Stimulated activated CD4-positive, alpha-beta T cell treated with anti-CD3 and anti-CD28 coated beads, TNF-alpha, amount 100 ng/mL, for 48 hours (primary cell): ENCODE results near the gene PCDHGB2.
"Not testable (repeated sequence)": the region's sequence is repeated elsewhere in the genome, so short reads cannot be mapped to it uniquely, and the experiment has no call there.

ENCODE experiments used
- DNase-seq, 3 donors: peaks; one replicate each; pipeline ENCODE4 v3.0.0-alpha.2; 2020; ENCODE audit warnings: low read depth in 3 of 3

The PCDHGB2 gene

DNA sequence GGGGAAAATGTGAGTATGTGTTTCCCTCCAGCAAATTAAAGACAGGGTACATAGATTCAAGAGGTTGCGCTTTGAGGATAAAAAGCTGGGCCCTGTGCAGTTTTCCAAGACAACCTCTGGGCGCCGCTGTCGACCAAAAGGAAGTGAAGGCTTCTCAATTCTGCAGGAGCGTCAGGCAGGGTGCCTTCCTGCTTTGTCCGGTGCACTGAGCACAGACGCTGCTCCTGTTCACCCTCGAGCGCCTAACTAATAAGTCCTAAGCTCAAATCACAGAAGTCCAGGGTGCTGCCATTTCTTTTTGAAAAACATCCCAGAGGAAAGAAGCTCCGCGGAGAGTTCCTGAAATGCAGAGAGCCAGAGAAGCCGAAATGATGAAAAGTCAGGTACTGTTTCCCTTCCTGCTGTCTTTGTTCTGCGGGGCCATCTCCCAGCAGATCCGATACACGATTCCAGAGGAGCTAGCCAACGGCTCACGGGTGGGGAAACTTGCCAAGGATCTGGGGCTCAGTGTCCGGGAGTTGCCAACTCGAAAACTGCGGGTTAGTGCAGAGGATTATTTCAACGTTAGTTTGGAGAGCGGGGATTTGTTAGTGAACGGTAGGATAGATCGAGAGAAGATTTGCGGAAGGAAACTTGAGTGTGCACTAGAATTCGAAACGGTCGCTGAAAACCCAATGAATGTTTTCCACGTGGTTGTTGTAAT is 9.7 kb upstream of the PCDHGB2 start, which contains the start of gene PCDHGB1:
PCDHGB1 (plus strand) TSS at position 183 of the 703 bp plus-strand sequence; CDS start at position 345, 162 bp downstream.
- DNase-seq = no peak

DNA sequence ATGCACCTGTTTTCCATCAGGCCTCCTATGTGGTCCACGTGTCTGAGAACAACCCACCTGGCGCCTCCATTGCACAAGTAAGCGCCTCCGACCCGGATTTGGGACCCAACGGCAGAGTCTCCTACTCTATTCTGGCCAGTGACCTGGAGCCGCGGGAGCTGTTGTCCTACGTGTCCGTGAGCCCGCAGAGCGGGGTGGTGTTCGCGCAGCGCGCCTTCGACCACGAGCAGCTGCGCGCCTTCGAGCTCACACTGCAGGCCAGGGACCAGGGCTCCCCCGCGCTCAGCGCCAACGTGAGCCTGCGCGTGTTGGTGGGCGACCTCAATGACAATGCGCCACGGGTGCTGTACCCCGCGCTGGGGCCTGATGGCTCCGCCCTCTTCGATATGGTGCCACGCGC is 8.2 kb upstream of the PCDHGB2 start:
- DNase-seq = no peak

DNA sequence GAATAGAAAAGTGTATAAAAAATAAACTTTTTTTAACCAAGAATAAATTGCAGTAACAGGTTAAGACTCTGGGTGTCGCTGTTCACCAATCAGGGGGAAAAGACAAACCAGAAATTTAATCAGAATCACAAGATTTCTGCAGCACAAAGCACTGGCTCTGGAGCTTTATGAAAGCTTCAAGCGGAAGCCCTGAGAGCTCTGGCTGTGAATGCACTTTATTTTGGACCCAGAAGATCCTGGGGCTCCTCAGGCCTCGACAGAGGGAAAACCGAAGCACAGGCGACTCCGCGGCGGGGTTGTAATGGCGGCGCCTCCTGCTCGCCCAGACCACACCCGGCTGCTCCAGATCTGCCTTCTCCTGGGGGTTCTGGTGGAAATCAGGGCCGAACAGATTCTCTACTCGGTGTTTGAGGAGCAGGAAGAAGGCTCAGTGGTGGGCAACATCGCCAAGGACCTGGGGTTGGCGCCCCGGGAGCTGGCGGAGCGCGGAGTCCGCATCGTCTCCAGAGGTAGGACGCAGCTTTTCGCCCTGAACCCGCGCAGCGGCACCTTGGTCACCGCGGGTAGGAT is 4.8 kb upstream of the PCDHGB2 start, which contains the start of gene PCDHGA4:
PCDHGA4 (plus strand) TSS at position 122 of the 570 bp plus-strand sequence; CDS start at position 209, 87 bp downstream.
- DNase-seq = no peak

DNA sequence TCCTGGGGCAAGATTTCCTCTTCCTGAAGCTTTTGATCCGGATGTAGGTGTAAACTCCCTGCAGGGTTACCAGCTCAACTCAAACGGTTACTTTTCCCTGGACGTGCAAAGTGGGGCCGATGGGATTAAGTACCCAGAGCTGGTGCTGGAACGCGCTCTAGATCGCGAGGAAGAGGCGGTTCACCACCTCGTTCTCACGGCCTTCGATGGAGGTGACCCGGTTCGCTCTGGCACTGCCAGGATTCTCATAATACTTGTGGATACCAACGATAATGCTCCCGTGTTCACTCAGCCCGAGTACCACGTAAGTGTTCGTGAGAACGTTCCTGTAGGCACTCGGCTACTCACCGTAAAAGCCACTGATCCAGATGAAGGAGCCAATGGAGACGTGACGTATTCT is 4.2 kb upstream of the PCDHGB2 start:
- DNase-seq = no peak

DNA sequence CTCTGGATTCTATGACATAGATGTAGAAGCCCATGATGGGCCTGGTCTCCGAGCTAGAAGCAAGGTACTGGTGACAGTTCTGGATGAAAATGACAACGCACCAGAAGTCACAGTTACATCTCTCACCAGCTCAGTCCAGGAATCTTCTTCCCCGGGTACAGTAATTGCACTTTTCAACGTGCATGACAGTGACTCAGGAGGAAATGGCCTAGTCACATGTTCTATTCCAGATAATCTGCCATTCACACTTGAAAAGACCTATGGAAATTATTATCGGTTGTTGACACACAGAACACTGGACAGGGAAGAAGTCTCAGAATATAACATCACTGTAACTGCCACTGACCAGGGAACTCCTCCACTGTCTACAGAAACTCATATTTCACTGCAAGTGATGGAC is 3.7 kb upstream of the PCDHGB2 start:
- no peak for DNase-seq

DNA sequence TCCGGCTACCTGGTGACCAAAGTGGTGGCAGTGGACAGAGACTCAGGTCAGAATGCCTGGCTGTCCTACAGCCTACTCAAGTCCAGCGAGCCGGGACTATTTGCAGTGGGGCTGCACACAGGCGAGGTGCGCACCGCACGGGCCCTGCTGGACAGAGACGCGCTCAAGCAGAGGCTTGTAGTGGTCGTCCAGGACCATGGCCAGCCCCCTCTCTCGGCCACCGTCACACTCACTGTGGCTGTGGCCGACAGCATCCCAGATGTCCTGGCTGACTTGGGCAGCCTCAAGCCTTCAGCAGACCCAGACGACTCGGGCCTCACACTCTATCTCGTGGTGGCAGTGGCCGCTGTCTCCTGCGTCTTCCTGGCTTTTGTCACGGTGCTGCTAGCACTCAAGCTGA is 2.8 kb upstream of the PCDHGB2 start:
- no peak for DNase-seq

DNA sequence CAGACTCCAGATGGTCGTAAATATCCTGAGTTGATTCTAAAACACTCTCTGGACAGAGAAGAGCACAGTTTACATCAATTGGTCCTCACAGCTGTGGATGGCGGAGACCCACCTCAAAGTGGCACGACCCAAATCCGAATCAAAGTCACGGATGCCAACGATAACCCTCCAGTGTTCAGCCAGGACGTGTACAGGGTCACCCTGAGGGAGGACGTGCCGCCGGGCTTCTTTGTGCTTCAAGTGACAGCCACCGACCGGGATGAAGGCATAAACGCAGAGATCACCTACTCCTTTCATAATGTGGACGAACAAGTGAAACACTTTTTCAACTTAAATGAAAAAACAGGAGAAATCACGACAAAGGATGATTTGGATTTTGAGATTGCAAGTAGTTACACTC is 891 bp downstream of the PCDHGB2 start:
- no peak for DNase-seq

DNA sequence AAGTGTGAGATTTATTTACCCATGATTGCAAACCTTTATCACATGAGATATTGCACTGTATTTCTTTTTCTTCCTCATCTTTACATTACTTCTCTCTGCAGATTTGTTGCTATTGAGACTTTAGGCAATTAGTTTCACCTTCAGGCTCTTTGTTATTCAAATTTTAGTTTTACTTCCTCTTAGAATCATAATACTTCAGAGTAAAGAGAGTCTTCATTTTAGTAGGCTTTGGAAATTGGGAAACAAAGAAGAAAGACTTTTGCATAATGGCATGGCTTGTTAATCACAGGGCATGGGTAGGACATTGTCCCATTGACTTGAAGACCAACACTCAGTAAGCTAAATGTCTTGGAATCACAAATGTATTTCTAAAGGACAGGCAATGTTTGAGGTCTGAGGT is 2.9 kb downstream of the PCDHGB2 start:
- DNase-seq = no peak

DNA sequence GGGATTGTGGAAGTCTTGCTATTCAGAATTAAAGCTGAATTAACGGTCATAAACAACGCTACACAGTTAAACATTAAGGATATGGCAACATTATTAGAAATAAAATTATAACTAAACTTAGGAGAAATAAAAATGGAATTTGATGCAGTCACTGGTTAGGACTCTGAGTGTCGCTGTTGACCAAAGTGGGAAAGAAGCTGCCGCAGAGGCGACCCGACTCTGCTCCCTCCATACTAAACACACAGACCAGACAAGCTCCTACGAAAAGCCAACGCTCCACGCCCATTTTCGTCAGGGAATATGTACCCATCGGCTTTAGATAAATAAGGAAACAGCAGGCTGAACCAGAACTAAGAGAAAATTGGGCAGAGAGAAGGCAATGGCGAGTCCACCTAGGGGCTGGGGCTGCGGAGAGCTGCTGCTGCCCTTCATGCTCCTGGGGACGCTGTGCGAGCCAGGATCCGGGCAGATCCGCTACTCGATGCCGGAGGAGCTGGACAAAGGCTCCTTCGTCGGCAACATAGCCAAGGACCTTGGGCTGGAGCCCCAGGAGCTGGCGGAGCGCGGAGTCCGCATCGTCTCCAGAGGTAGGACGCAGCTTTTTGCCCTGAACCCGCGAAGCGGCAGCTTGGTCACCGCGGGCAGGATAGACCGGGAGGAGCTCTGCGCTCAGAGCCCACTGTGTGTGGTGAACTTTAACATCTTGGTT is 4.3 kb downstream of the PCDHGB2 start, which contains the start of gene PCDHGA5:
PCDHGA5 (plus strand) TSS at position 211 of the 709 bp plus-strand sequence; CDS start at position 380, 169 bp downstream.
- no peak for DNase-seq

DNA sequence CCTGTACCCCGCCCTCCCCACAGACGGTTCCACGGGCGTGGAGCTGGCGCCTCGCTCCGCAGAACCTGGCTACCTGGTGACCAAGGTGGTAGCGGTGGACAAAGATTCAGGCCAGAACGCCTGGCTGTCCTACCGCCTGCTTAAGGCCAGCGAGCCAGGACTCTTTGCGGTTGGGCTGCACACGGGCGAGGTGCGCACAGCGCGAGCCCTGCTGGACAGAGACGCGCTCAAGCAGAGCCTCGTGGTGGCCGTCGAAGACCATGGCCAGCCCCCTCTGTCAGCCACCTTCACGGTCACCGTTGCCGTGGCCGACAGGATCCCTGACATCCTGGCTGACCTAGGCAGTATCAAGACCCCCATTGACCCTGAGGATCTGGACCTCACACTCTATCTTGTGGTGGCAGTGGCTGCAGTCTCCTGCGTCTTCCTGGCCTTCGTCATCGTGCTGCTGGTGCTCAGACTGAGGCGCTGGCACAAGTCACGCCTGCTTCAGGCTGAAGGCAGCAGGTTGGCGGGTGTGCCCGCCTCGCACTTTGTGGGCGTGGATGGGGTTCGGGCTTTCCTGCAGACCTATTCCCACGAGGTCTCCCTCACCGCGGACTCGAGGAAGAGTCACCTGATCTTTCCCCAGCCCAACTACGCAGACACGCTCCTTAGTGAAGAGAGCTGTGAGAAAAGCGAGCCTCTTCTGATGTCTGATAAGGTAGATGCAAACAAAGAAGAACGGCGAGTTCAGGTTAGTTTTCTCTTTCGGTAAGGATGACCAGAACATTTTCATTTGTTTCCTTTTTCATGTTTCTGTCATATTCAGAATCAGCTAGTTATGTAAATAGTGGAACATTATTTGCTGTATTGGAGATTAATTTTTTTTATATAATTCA is 6.5 kb downstream of the PCDHGB2 start:
- DNase-seq = no peak

DNA sequence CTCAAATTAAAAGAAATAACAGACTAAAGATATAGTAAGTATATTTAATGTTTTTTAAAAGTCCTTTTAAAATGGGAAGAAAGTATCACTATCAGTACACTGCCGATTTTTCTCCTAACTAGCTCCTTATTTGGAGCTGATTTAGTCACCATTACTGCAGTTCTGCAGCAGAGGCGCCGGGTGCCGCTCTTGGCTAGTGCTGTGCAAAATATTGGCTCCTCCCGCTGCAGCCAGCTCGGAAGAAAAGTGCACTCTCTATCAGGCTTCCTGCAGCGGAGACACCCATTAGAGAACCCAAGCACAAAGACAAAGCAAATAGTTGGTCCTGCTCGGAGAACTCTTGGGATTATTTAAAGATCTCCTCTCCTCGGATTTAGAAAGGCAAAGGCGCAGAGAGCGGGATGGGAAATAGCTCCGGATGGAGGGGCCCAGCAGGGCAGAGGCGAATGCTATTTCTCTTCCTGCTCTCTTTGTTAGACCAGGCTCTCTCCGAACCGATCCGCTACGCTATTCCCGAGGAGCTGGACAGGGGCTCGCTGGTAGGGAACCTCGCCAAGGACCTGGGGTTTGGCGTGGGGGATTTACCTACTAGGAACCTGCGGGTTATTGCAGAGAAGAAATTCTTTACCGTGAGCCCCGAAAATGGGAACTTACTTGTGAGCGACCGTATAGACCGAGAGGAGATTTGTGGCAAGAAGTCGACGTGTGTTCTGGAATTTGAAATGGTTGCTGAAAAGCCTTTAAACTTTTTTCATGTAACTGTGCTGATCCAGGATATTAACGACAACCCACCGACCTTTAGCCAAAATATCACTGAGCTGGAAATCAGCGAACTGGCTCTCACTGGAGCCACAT is 10.4 kb downstream of the PCDHGB2 start, which contains the start of gene PCDHGB3:
PCDHGB3 (plus strand) TSS at position 249 of the 855 bp plus-strand sequence; CDS start at position 402, 153 bp downstream.
- no peak for DNase-seq

DNA sequence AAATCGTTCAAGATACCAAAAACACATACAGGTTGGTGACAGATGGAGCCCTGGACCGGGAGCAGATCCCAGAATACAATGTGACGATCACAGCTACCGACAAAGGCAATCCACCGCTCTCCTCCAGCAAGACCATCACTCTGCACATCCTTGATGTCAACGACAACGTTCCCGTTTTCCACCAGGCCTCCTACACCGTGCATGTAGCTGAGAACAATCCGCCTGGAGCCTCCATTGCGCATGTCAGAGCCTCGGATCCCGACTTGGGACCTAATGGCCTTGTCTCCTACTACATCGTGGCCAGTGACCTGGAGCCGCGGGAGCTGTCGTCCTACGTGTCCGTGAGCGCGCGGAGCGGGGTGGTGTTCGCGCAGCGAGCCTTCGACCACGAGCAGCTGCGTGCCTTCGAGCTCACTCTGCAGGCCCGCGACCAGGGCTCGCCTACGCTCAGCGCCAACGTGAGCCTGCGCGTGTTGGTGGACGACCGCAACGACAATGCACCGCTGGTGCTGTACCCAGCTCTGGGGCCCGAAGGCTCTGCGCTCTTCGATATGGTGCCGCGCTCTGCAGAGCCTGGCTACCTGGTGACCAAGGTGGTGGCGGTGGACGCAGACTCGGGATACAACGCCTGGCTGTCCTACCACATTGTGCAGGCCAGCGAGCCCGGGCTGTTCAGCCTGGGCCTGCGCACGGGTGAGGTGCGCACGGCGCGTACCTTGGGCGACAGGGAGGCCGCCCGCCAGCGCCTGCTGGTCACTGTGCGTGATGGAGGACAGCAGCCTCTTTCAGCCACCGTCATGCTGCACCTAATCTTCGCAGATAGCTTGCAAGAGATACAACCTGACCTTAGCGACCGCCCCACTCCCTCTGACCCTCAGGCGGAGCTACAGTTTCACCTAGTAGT is 12.0 kb downstream of the PCDHGB2 start:
- DNase-seq = no peak

DNA sequence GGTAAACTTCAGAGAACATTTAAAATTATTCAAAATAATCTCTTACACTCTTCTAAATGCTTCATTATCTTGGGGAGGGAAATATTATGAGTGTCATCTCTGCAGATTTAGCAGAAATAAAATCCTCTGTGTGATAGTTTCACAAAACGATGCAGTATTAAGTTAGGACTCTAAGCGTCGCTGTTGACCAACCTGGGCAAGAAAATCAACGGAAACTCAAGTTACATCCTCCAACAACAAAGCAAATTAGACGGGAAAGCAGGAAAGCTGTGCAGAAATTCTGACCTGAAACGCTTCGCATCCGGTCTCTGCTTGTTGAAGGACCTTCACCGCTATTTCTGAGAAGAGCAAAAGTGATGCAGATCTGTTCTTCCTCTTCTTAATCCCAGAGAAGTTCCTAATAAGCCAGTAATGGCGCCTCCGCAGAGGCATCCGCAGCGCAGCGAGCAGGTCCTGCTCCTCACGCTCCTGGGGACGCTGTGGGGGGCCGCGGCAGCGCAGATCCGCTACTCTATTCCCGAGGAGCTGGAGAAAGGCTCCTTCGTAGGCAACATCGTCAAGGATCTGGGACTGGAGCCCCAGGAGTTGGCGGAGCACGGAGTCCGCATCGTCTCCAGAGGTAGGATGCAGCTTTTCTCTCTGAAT is 14.0 kb downstream of the PCDHGB2 start, which contains the start of gene PCDHGA6:
PCDHGA6 (plus strand) TSS at position 219 of the 645 bp plus-strand sequence; CDS start at position 412, 193 bp downstream.
- DNase-seq = no peak

DNA sequence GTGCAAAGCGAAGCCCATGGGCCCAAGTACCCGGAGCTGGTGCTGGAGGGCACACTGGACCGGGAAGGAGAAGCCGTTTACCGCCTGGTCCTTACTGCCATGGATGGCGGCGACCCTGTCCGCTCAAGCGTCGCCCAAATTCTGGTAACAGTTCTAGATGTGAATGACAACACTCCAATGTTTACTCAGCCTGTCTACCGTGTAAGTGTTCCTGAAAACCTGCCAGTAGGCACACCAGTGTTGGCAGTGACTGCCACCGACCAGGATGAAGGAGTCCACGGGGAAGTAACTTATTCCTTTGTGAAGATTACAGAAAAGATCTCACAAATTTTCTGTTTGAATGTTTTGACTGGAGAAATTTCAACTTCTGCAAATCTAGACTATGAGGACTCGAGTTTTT is 14.8 kb downstream of the PCDHGB2 start:
- no peak for DNase-seq

DNA sequence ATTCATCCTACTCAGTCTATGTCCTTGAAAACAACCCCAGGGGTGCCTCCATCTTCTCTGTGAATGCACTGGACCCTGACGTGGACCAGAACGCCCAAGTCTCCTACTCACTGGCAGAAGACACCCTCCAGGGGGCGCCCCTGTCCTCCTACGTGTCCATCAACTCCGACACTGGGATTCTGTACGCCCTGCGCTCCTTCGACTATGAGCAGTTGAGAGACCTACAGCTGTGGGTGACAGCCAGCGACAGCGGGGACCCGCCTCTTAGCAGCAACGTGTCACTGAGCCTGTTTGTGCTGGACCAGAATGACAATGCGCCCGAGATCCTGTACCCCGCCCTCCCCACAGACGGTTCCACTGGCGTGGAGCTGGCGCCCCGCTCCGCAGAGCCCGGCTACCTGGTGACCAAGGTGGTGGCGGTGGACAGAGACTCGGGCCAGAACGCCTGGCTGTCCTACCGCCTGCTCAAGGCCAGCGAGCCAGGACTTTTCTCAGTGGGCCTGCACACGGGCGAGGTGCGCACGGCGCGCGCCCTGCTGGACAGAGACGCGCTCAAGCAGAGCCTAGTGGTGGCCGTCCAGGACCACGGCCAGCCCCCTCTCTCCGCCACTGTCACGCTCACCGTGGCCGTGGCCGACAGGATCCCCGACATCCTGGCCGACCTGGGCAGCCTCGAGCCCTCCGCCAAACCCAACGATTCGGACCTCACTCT is 15.8 kb downstream of the PCDHGB2 start:
- not testable (repeated sequence) for DNase-seq

DNA sequence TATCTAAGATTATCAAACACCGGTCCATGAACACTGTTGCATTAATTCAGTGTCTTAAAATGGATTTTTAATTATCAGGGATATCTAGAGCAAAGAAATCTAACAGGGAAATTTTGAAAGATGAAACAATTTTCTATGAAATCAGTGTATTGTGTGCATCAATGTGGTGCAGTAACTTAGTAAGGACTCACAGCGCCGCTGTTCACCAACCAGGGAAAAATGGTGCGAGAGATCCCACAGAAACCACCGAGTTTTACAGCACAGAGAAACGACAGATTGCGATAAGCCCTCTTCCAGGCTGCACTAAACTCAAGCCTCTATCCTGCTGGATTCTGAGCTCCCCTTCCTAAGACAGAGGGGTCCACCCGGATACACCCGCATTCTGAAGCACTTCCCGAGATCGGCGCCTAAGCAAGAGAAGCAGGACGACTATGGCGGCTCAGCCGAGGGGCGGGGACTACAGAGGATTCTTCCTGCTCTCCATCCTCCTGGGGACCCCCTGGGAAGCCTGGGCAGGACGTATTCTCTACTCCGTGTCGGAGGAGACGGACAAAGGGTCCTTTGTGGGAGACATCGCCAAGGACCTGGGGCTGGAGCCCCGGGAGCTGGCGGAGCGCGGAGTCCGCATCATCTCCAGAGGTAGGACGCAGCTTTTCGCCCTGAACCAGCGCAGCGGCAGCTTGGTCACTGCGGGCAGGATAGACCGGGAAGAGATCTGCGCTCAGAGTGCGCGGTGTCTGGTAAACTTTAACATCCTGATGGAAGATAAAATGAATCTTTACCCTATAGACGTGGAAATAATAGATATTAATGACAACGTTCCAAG is 22.9 kb downstream of the PCDHGB2 start, which contains the start of gene PCDHGA7:
PCDHGA7 (plus strand) TSS at position 274 of the 826 bp plus-strand sequence; CDS start at position 432, 158 bp downstream.
- DNase-seq = no peak

DNA sequence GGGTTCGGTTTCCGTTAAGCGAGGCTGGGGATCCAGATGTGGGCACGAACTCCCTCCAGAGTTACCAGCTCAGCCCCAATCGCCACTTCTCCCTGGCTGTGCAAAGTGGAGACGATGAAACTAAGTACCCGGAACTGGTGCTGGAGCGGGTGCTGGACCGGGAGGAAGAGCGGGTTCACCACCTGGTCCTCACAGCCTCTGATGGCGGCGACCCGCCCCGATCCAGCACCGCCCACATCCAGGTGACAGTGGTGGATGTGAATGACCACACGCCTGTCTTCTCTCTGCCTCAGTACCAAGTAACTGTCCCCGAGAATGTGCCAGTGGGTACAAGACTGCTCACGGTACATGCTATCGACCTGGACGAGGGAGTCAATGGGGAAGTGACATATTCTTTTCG is 23.6 kb downstream of the PCDHGB2 start:
- no peak for DNase-seq
